OCI-LY7 (cell line): Measurements from ENCODE around the gene TSHZ2. TPM values are rescaled to one million over a fixed set of nuclear protein-coding genes. Genes with fewer than 3 reads are reported as not detected.

Experiments used
- BruUV-seq: library from RNA; stranded (reverse); fragments of 400-500 nt; replicated peaks from 2 replicates; lab custom pipeline; 2021; lab: Mats Ljungman, UMichigan
- CTCF ChIA-PET: fragments of 300-600 bp; sonication (Branson Sonifier 250); formaldehyde crosslinking; loops from one replicate; lab custom pipeline; 2022; ENCODE audit warnings: antibody characterized with exemption; ENCODE audit not compliant: unreplicated experiment; lab: Charles Lee
- POLR2A ChIA-PET: fragments of 300-600 bp; sonication (Branson Sonifier 250); formaldehyde crosslinking; loops from one replicate; lab custom pipeline; 2022; ENCODE audit warnings: antibody characterized with exemption; lab: Charles Lee
- DNase-seq: peaks from one replicate; pipeline ENCODE4 v3.0.0-alpha.2; 2015; ENCODE audit warnings: low spot score
- H2AFZ ChIP-seq: fragments of 200-600 bp; sonication (generic), shearing (Covaris generic); 2 replicates; pipeline ENCODE4 v1.6.1; 2014; ENCODE audit warnings: mild to moderate bottlenecking, antibody characterized with exemption, low read length, moderate library complexity
- H3K27ac ChIP-seq: fragments of 200-600 bp; sonication (generic); 2 replicates; pipeline ENCODE4 v1.5.1; 2014; ENCODE audit warnings: mixed run types, low read depth, mild to moderate bottlenecking, moderate library complexity, low read length, inconsistent platforms; ENCODE audit not compliant: poor library complexity, severe bottlenecking
- H3K36me3 ChIP-seq: fragments of 200-600 bp; sonication (generic); 2 replicates; pipeline ENCODE4 v1.6.1; 2014; ENCODE audit warnings: mild to moderate bottlenecking, antibody characterized with exemption, low read length, moderate library complexity, mixed read lengths; ENCODE audit not compliant: insufficient read depth
- H3K4me1 ChIP-seq: fragments of 200-600 bp; sonication (generic); 2 replicates; pipeline ENCODE4 v1.5.1; 2014; ENCODE audit warnings: mild to moderate bottlenecking, low read length; ENCODE audit not compliant: insufficient read depth, poor library complexity, severe bottlenecking
- H3K4me2 ChIP-seq: fragments of 200-600 bp; sonication (generic); 2 replicates; pipeline ENCODE4 v1.6.1; 2014; ENCODE audit warnings: mild to moderate bottlenecking, low read length
- H3K4me3 ChIP-seq: fragments of 200-600 bp; sonication (generic); 2 replicates; pipeline ENCODE4 v1.5.1; 2014; ENCODE audit warnings: mild to moderate bottlenecking, low read depth, low read length; ENCODE audit not compliant: poor library complexity, severe bottlenecking
- H3K79me2 ChIP-seq: fragments of 200-600 bp; sonication (generic); 2 replicates; pipeline ENCODE4 v1.6.1; 2016; ENCODE audit warnings: low read depth, mild to moderate bottlenecking, low read length, moderate library complexity, mixed read lengths; ENCODE audit not compliant: insufficient read depth
- H3K9me2 ChIP-seq: fragments of 200-600 bp; sonication (generic); 2 replicates; pipeline ENCODE4 v1.6.1; 2016; ENCODE audit warnings: mild to moderate bottlenecking, low read length, mixed read lengths; ENCODE audit not compliant: insufficient read depth
- H3K9me3 ChIP-seq: fragments of 200-600 bp; sonication (generic); 2 replicates; pipeline ENCODE4 v1.6.1; 2014; ENCODE audit warnings: mild to moderate bottlenecking, mixed run types, low read length, mixed read lengths
- H4K20me1 ChIP-seq: fragments of 200-600 bp; sonication (generic); 2 replicates; pipeline ENCODE4 v1.6.1; 2014; ENCODE audit warnings: mild to moderate bottlenecking, antibody characterized with exemption, low read length, moderate library complexity, mixed read lengths; ENCODE audit not compliant: insufficient read depth
- CTCF ChIP-seq: fragments of 200-600 bp; sonication (generic); conservative IDR thresholded peaks from 2 replicates; pipeline ENCODE4 v1.5.1; 2014; ENCODE audit warnings: mild to moderate bottlenecking, antibody characterized with exemption, low read length, moderate library complexity, mixed read lengths
- EZH2phosphoT487 ChIP-seq: fragments of 200-600 bp; sonication (generic); IDR thresholded peaks from 2 replicates; pipeline ENCODE4 v1.6.1; 2018; ENCODE audit warnings: low read depth, borderline replicate concordance, mild to moderate bottlenecking, mixed run types, antibody characterized with exemption, low read length, moderate library complexity, mixed read lengths
- intact Hi-C: fragments of 100-400 bp; cut with micrococcal nuclease; formaldehyde crosslinking; loops from one replicate; pipeline ENCODE4 v1.10.0; 2022; ENCODE audit not compliant: unreplicated experiment
- small RNA-seq: library from RNA; depleted of rRNA; stranded (forward); fragments of <200 nt; gene quantifications from one replicate; pipeline ENCODE3, GENCODE V24; 2014
- total RNA-seq, 2 experiments: library from RNA; depleted of rRNA in 1 of 2; stranded (reverse); fragments of >200 nt in 1 of 2; shearing (Covaris generic) in 1 of 2; gene quantifications; 2 replicates each; pipeline ENCODE4 v1.2.3, GENCODE V29; 2014 to 2022

Gene TSHZ2
- total RNA-seq, 2 experiments from 2014 or later, result not detected

DNA sequence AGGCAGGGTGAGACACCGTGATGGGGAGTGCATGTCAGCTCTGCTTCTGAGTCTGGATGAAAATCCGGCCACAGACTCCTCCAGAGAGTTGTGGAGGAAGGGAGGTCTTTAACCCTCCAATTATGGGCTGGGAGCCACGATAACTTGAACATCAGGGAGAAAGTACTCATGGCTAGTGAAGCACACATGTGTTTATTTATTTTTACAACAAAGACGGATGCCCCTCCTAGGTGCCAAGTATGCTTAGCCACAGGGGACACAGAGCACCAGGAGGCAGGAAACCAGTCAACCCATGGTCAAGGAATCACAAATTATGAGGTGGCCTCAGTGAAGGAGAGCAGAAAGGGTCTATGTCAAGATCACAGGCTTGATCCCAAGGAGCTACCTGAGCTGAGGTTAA is 567.4 kb downstream of the TSHZ2 start:
- Histone ChIP-seq H3K9me2 (no peaks in the 10 kb centered on the region), H4K20me1 (no peaks in the 10 kb centered on the region), H3K36me3 (no peaks in the 10 kb centered on the region), H3K4me3 (no peak overlapping the region), H3K9me3 (no peaks in the 10 kb centered on the region), H3K27ac (no peak overlapping the region), H2AFZ (no peak overlapping the region), H3K79me2 (no peaks in the 10 kb centered on the region), H3K4me1 (no peaks in the 10 kb centered on the region), H3K4me2 (no peak overlapping the region)
- intact Hi-C loops, result no loop called here
- ChIA-PET CTCF (no interaction called here), POLR2A (interaction anchor here (0.8 kb wide), 1 partner anchor 411 kb away, joined by 3 read pairs; no protein-coding TSS in a partner anchor)
- BruUV-seq, result no TSS peak
- DNase-seq, result no peak
- TF ChIP-seq CTCF (no peak), EZH2phosphoT487 (no peak)

Small RNA genes lying within 50 kb of the gene (small RNA-seq; reads per million reads assigned to genes)
- gene RF00019, result not detected
